Left ventricle myocardium inferior (tissue), 1 donor: ENCODE data around the gene OAT. TPM values are rescaled to one million over a fixed set of nuclear protein-coding genes. Genes with fewer than 3 reads are reported as not detected.
A peak's percentile ranks its signal among the peaks of the same experiment; 100 is the strongest.

Experiments used
- DNase-seq: peaks from one replicate; pipeline ENCODE4 v3.0.0-alpha.2; 2020
- H3K27ac ChIP-seq: fragments of 200-600 bp; replicated peaks from 2 replicates; pipeline ENCODE4 v1.8.0; 2021
- H3K27me3 ChIP-seq: fragments of 200-600 bp; 2 replicates; pipeline ENCODE4 v1.8.0; 2021; ENCODE audit warnings: low read depth
- H3K36me3 ChIP-seq: fragments of 200-600 bp; 2 replicates; pipeline ENCODE4 v1.8.0; 2021
- H3K4me1 ChIP-seq: fragments of 200-600 bp; 2 replicates; pipeline ENCODE4 v1.8.0; 2021
- H3K4me3 ChIP-seq: fragments of 200-600 bp; 2 replicates; pipeline ENCODE4 v1.8.0; 2021; ENCODE audit warnings: mild to moderate bottlenecking, moderate library complexity
- H3K9me3 ChIP-seq: fragments of 200-600 bp; replicated peaks from 2 replicates; pipeline ENCODE4 v1.8.0; 2021
- CTCF ChIP-seq: fragments of 200-600 bp; IDR thresholded peaks from 2 replicates; pipeline ENCODE4 v1.8.0; 2021; ENCODE audit warnings: antibody characterized with exemption, mild to moderate bottlenecking, borderline replicate concordance
- intact Hi-C: fragments of 100-400 bp; cut with micrococcal nuclease; formaldehyde crosslinking; loops from one replicate; pipeline ENCODE4 v1.11.0; 2022
- total RNA-seq: library from RNA; stranded (reverse); fragmentation: NEBNext Ultra II Directional; extraction: Animal tissue kit (Norgen Biotek cat#: 25700); gene quantifications from one replicate; pipeline ENCODE4 v1.2.1, GENCODE V29; 2021
- donor health status: DM: no; HTN: yes; CAD: no; lungs with severe emphysema.

Gene OAT
- total RNA-seq, 1 donor from 2014 or later = 24.3 TPM

GRCh38 chr10:124420254-124420653 lies 1.5 kb upstream of the OAT start:
- H3K4me1 ChIP-seq = peaks cover 36% of the 10 kb centered on the region
- H3K4me3 ChIP-seq = no peak overlapping the region
- no peaks in the 10 kb centered on the region for H3K9me3 ChIP-seq
- H3K36me3 ChIP-seq = no peaks in the 10 kb centered on the region
- intact Hi-C loops = no loop called here
- peaks cover 44% of the 10 kb centered on the region for H3K27me3 ChIP-seq
- no peak for DNase-seq
- H3K27ac ChIP-seq = no peak overlapping the region
- no peak for TF ChIP-seq CTCF

- H3K9me3 ChIP-seq = no peaks in the 10 kb centered on the region
- H3K36me3 ChIP-seq = no peaks in the 10 kb centered on the region
- H3K4me3 ChIP-seq = peak overlapping the region; percentile 99
- H3K4me1 ChIP-seq = peaks cover 38% of the 10 kb centered on the region
- DNase-seq = no peak
- H3K27me3 ChIP-seq = peaks cover 39% of the 10 kb centered on the region
- no peak overlapping the region for H3K27ac ChIP-seq
- intact Hi-C loops = no loop called here
- TF ChIP-seq CTCF = no peak
Measured at GRCh38 chr10:124419635-124420034, 912 bp upstream of the OAT start.

- Histone ChIP-seq H3K4me3 (peak overlapping the region; percentile 99), H3K27me3 (peaks cover 29% of the 10 kb centered on the region), H3K27ac (peak overlapping the region; percentile 94), H3K36me3 (no peaks in the 10 kb centered on the region), H3K4me1 (peaks cover 49% of the 10 kb centered on the region), H3K9me3 (no peaks in the 10 kb centered on the region)
- no peak for TF ChIP-seq CTCF
- intact Hi-C loops = no loop called here
- DNase-seq = peak; percentile 55
Measured at GRCh38 chr10:124417895-124418725, 613 bp downstream of the OAT start.

- TF ChIP-seq CTCF = no peak
Measured at GRCh38 chr10:124416733-124417132, 2.0 kb downstream of the OAT start.

GRCh38 chr10:124415210-124415609 lies 3.5 kb downstream of the OAT start:
- intact Hi-C loops = no loop called here
- H3K36me3 ChIP-seq = peaks cover 20% of the 10 kb centered on the region
- no peaks in the 10 kb centered on the region for H3K9me3 ChIP-seq
- peaks cover 49% of the 10 kb centered on the region for H3K4me1 ChIP-seq
- no peak overlapping the region for H3K4me3 ChIP-seq
- no peak overlapping the region for H3K27ac ChIP-seq
- no peak for TF ChIP-seq CTCF
- peaks cover 2% of the 10 kb centered on the region for H3K27me3 ChIP-seq
- DNase-seq = no peak

More at GRCh38 chr10:124416733-124417132, 2.0 kb downstream of the OAT start:
- H3K4me3 ChIP-seq = peak overlapping the region; percentile 99
- H3K27ac ChIP-seq = no peak overlapping the region
- DNase-seq = no peak
- H3K27me3 ChIP-seq = peaks cover 15% of the 10 kb centered on the region
- H3K4me1 ChIP-seq = peaks cover 49% of the 10 kb centered on the region
- H3K9me3 ChIP-seq = no peaks in the 10 kb centered on the region
- peaks cover 5% of the 10 kb centered on the region for H3K36me3 ChIP-seq
- intact Hi-C loops = no loop called here
